H1 (cell line): Measurements from ENCODE around the gene EXD3. TPM values are rescaled to one million over a fixed set of nuclear protein-coding genes. Genes with fewer than 3 reads are reported as not detected.

Experiments used
- CTCF ChIA-PET: fragments of 300-600 bp; sonication (Branson Sonifier 250); formaldehyde crosslinking; loops from one replicate; lab custom pipeline; 2021; ENCODE audit not compliant: partially characterized antibody; lab: Charles Lee
- POLR2A ChIA-PET: fragments of 300-600 bp; sonication (Branson Sonifier 250); formaldehyde crosslinking; loops from one replicate; lab custom pipeline; 2021; ENCODE audit warnings: inconsistent platforms; ENCODE audit not compliant: partially characterized antibody; lab: Charles Lee
- DNase-seq, 2 experiments: peaks; one replicate each; pipeline versions ENCODE4 v3.0.0 to v3.0.0-alpha.2; 2010 to 2022; ENCODE audit warnings: low spot score in 2 of 2, low read depth in 1 of 2, mixed read lengths in 1 of 2
- FAIRE-seq: peaks from 2 replicates; lab custom pipeline; 2011; peaks lifted over from hg19 to GRCh38; lab: Jason Lieb, UNC
- H2AFZ ChIP-seq: 2 replicates; pipeline ENCODE4 v1.8.1; 2012; ENCODE audit warnings: low read length, inconsistent platforms
- H2AK5ac ChIP-seq: 2 replicates; pipeline ENCODE4 v1.6.1; 2013; ENCODE audit warnings: low read depth, low read length
- H2BK120ac ChIP-seq: replicated peaks from 2 replicates; pipeline ENCODE3; 2013; ENCODE audit warnings: low read depth, low read length, inconsistent platforms
- H2BK12ac ChIP-seq: 2 replicates; pipeline ENCODE4 v1.6.1; 2013; ENCODE audit warnings: low read depth, low read length
- H2BK15ac ChIP-seq: 2 replicates; pipeline ENCODE4 v1.6.1; 2013; ENCODE audit warnings: low read length
- H2BK20ac ChIP-seq: 2 replicates; pipeline ENCODE4 v1.6.1; 2013; ENCODE audit warnings: low read length
- H2BK5ac ChIP-seq: 2 replicates; pipeline ENCODE4 v1.6.1; 2013; ENCODE audit warnings: low read depth, low read length
- H3K14ac ChIP-seq: 2 replicates; pipeline ENCODE4 v1.6.1; 2013; ENCODE audit warnings: inconsistent platforms; ENCODE audit not compliant: insufficient read length
- H3K18ac ChIP-seq: 2 replicates; pipeline ENCODE4 v1.6.1; 2013; ENCODE audit warnings: low read length; ENCODE audit errors: extremely low read depth
- H3K23ac ChIP-seq: 2 replicates; pipeline ENCODE4 v1.6.1; 2013; ENCODE audit warnings: inconsistent platforms; ENCODE audit not compliant: insufficient read length
- H3K23me2 ChIP-seq: 2 replicates; pipeline ENCODE4 v1.6.1; 2013; ENCODE audit warnings: low read depth, low read length
- H3K27ac ChIP-seq: 2 replicates; pipeline ENCODE4 v1.6.1; 2011; ENCODE audit warnings: low read depth, low read length, inconsistent platforms
- H3K27me3 ChIP-seq, 4 experiments: replicated peaks in 1 of 4; 1 replicate in 1 of 4; 2 replicates in 3 of 4; pipeline versions ENCODE4 v1.6.1 to v1.8.1; 2011 to 2013; ENCODE audit warnings: low read length in 3 of 4, mild to moderate bottlenecking in 3 of 4, inconsistent platforms in 2 of 4, mixed read lengths in 2 of 4, moderate library complexity in 1 of 4; ENCODE audit not compliant: control insufficient read depth in 3 of 4, insufficient read depth in 3 of 4; ENCODE audit errors: extremely low read depth in 1 of 4
- H3K36me3 ChIP-seq, 4 experiments: 2 replicates each; pipeline versions ENCODE4 v1.6.1 to v1.8.1; 2011 to 2013; ENCODE audit warnings: mild to moderate bottlenecking in 4 of 4, low read length in 3 of 4, moderate library complexity in 2 of 4, control low read depth in 1 of 4, inconsistent platforms in 1 of 4; ENCODE audit not compliant: insufficient read depth in 4 of 4, control insufficient read depth in 2 of 4
- H3K4ac ChIP-seq: replicated peaks from 2 replicates; pipeline ENCODE3; 2013; ENCODE audit warnings: low read length, low read depth, mixed read lengths, inconsistent platforms; ENCODE audit not compliant: insufficient read length
- H3K4me1 ChIP-seq, 4 experiments: replicated peaks in 1 of 4; 1 replicate in 1 of 4; 2 replicates in 3 of 4; pipeline versions ENCODE4 v1.6.1 to v1.8.1; 2011 to 2013; ENCODE audit warnings: low read length in 3 of 4, inconsistent platforms in 2 of 4, mixed read lengths in 1 of 4; ENCODE audit not compliant: insufficient read depth in 4 of 4, control insufficient read depth in 3 of 4
- H3K4me2 ChIP-seq, 2 experiments: 2 replicates each; pipeline versions ENCODE4 v1.6.1 to v1.8.1; 2011 to 2013; ENCODE audit warnings: low read depth in 2 of 2, low read length in 2 of 2, control low read depth in 1 of 2, inconsistent platforms in 1 of 2, mild to moderate bottlenecking in 1 of 2; ENCODE audit not compliant: insufficient read depth in 1 of 2
- H3K4me3 ChIP-seq, 4 experiments: fragments of 200-600, 300-600 bp in 1 of 4; sonication (generic), shearing (Covaris generic), sonication (Bioruptor Twin) in 1 of 4; 2 replicates each; pipeline versions ENCODE4 v1.5.1 to v1.8.1; 2011 to 2016; ENCODE audit warnings: low read length in 4 of 4, low read depth in 3 of 4, control low read depth in 2 of 4, inconsistent platforms in 2 of 4, mild to moderate bottlenecking in 2 of 4, mixed read lengths in 1 of 4, moderate library complexity in 1 of 4; ENCODE audit not compliant: insufficient read depth in 2 of 4; ENCODE audit errors: extremely low read depth in 1 of 4
- H3K56ac ChIP-seq: replicated peaks from 2 replicates; pipeline ENCODE3; 2013; ENCODE audit warnings: low read depth, mild to moderate bottlenecking, mixed read lengths, low read length, inconsistent platforms; ENCODE audit not compliant: insufficient read length
- H3K79me1 ChIP-seq: 2 replicates; pipeline ENCODE4 v1.6.1; 2013; ENCODE audit warnings: low read depth, low read length, control low read depth
- H3K79me2 ChIP-seq, 2 experiments: 2 replicates each; pipeline versions ENCODE4 v1.6.1 to v1.8.1; 2012 to 2013; ENCODE audit warnings: low read length in 2 of 2, mild to moderate bottlenecking in 2 of 2, inconsistent platforms in 1 of 2; ENCODE audit not compliant: insufficient read depth in 2 of 2, control insufficient read depth in 1 of 2
- H3K9ac ChIP-seq, 4 experiments: replicated peaks in 1 of 4; 1 replicate in 1 of 4; 2 replicates in 3 of 4; pipeline versions ENCODE4 v1.6.1 to v1.8.1; 2011 to 2013; ENCODE audit warnings: low read depth in 3 of 4, low read length in 3 of 4, control low read depth in 2 of 4, mild to moderate bottlenecking in 2 of 4, moderate library complexity in 2 of 4, inconsistent platforms in 1 of 4; ENCODE audit errors: extremely low read depth in 1 of 4
- H3K9me3 ChIP-seq, 2 experiments: 2 replicates each; pipeline versions ENCODE4 v1.6.1 to v1.8.1; 2012 to 2013; ENCODE audit warnings: mild to moderate bottlenecking in 2 of 2, moderate library complexity in 2 of 2, control low read depth in 1 of 2, inconsistent platforms in 1 of 2, low read depth in 1 of 2, low read length in 1 of 2, mixed read lengths in 1 of 2; ENCODE audit not compliant: insufficient read depth in 2 of 2
- H4K20me1 ChIP-seq, 2 experiments: replicated peaks in 1 of 2; 2 replicates each; pipeline versions ENCODE3 to v1.8.1; 2011 to 2013; ENCODE audit warnings: inconsistent platforms in 2 of 2, low read length in 2 of 2, mild to moderate bottlenecking in 1 of 2; ENCODE audit not compliant: insufficient read depth in 2 of 2, control insufficient read depth in 1 of 2
- H4K5ac ChIP-seq: 2 replicates; pipeline ENCODE4 v1.6.1; 2013; ENCODE audit warnings: low read length, low read depth, mixed read lengths, inconsistent platforms; ENCODE audit not compliant: insufficient read length
- H4K8ac ChIP-seq: 2 replicates; pipeline ENCODE4 v1.8.0; 2013; ENCODE audit warnings: mild to moderate bottlenecking, moderate library complexity, low read length, inconsistent platforms; ENCODE audit not compliant: insufficient read depth; ENCODE audit errors: extremely low read depth
- H4K91ac ChIP-seq: replicated peaks from 2 replicates; pipeline ENCODE3; 2013; ENCODE audit warnings: low read length, mixed read lengths, inconsistent platforms; ENCODE audit not compliant: insufficient read length
- CTBP2 ChIP-seq: IDR thresholded peaks from 2 replicates; pipeline ENCODE4 v1.7.0; 2011; ENCODE audit warnings: borderline replicate concordance, mild to moderate bottlenecking, moderate library complexity, mixed read lengths, low read length; ENCODE audit not compliant: insufficient read depth, insufficient read length
- NANOG ChIP-seq: IDR thresholded peaks from 2 replicates; pipeline ENCODE4 v1.6.1; 2011; ENCODE audit warnings: low read length, low read depth, mild to moderate bottlenecking, inconsistent platforms; ENCODE audit not compliant: insufficient read depth, poor library complexity, severe bottlenecking
- RAD21 ChIP-seq, 2 experiments: IDR thresholded peaks in 1 of 2; conservative IDR thresholded peaks in 1 of 2; 2 replicates each; pipeline ENCODE4 v1.6.1; 2011; ENCODE audit warnings: low read depth in 2 of 2, low read length in 2 of 2, improper control_type of control experiment in 1 of 2, inconsistent platforms in 1 of 2, mild to moderate bottlenecking in 1 of 2, moderate library complexity in 1 of 2
- SIRT6 ChIP-seq: IDR thresholded peaks from one replicate; pipeline ENCODE4 v1.7.1; 2012; ENCODE audit warnings: low read length, inconsistent platforms
- SP1 ChIP-seq: IDR thresholded peaks from 2 replicates; pipeline ENCODE4 v1.6.1; 2011; ENCODE audit warnings: low read depth, low read length
- WGBS, 2 experiments: shearing (Covaris generic) in 1 of 2; methylation state at CpG; one replicate each; pipeline versions ENCODE4 v1.1.6 to v1.1.7; 2013 to 2015; ENCODE audit warnings: low lambda C conversion rate in 2 of 2, mixed read lengths in 2 of 2, inconsistent platforms in 1 of 2, low coverage in 1 of 2, missing lambda C conversion rate in 1 of 2; ENCODE audit not compliant: insufficient replicate concordance in 2 of 2, insufficient coverage in 1 of 2, insufficient read length in 1 of 2; ENCODE audit errors: extremely low coverage in 1 of 2, missing lambda C conversion rate in 1 of 2; 5-methylcytosine and 5-hydroxymethylcytosine counted together
- polyA plus RNA-seq, 7 experiments: library from polyadenylated mRNA; depleted of rRNA in 3 of 7; stranded (reverse) in 5 of 7; unstranded in 2 of 7; fragments of >200 nt in 5 of 7; fragments of 200-250 nt in 2 of 7; gene quantifications; 1 replicate in 5 of 7; 2 replicates in 1 of 7; 4 replicates in 1 of 7; pipeline versions ENCODE4 v1.2.1 to v1.2.3, GENCODE V29; 2011 to 2013; ENCODE audit warnings: missing spikeins in 2 of 7, mixed read lengths in 2 of 7
- total RNA-seq: library from RNA; stranded (reverse); fragmentation: NEBNext Ultra II Directional; extraction: Animal tissue kit (Norgen Biotek cat#: 25700); gene quantifications from 2 replicates; pipeline ENCODE4 v1.2.1, GENCODE V29; 2021
- TF ChIP-seq, protein P1 (sequence below): IDR thresholded peaks from 2 replicates; pipeline ENCODE4 v1.6.1; 2012; ENCODE audit warnings: inconsistent platforms
- TF ChIP-seq, protein P2 (sequence below), 3 experiments: IDR thresholded peaks; 1 replicate in 2 of 3; 2 replicates in 1 of 3; pipeline versions ENCODE4 v1.5.1 to v1.6.1; 2011; ENCODE audit warnings: low read length in 3 of 3, mild to moderate bottlenecking in 3 of 3, inconsistent platforms in 2 of 3, low read depth in 1 of 3, moderate library complexity in 1 of 3; ENCODE audit not compliant: insufficient read depth in 1 of 3; ENCODE audit errors: control extremely low read depth in 1 of 3

Gene EXD3
- total and polyA plus RNA-seq, 2 of the 8 experiments (the other 6 are each of a cell fraction or from before 2014, with no cell fraction given): 7.2 to 9.4 TPM

DNA sequence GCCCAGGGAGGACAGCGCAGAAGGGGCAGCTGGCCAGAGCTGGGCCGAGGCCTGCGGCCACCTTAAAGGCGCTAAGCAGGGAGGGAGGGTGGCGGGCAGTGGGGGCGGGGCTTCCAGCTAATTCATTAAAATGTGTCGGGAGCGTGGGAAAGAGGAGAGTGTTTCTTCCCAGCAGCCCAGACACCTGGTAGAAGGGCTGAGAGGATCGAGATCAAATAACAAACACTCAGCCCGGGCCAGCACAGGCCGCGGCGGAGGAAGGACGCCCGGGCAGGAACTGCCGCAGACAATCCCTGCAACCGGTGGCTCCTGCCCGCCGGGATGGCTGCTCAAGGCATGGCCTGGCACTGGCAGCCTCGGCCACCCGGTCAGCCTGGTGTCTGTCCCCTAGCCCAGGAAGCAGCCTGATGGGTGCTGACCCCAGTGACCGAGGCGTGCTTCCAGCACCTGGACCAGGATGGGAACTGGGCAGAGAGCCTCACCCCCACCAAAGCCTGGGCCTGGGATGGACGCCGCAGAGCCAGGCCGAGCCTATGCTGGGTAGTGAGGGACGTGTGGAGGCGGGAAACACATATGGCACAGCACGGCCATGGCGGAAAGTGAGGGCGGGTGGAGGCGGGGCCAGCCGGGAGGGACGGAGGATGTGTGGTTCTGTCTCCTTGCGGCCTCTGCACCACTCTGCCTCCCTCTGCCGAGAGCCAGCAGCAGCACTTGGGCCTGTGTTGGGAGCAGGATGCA is 117.7 kb downstream of the EXD3 start:
- peak overlapping the region; percentile 90; the same call in 1 of the 2 replicates for H2AK5ac ChIP-seq
- peak overlapping the region; percentile 69 for H4K8ac ChIP-seq
- H3K18ac ChIP-seq: peak overlapping the region; percentile 83
- H3K27ac ChIP-seq: no peak overlapping the region
- H3K4ac ChIP-seq: peak overlapping the region; percentile 92
- ChIA-PET POLR2A (interaction anchor here (1.1 to 10.0 kb wide), 4 partner anchors 10 to 28 kb away, joined by 3 to 129 read pairs (median 4); partner anchors contain the start of gene TOR4A), CTCF (interaction anchor here (1.2 to 4.7 kb wide), 5 partner anchors 8 to 110 kb away, joined by 3 to 55 read pairs (median 3); no protein-coding TSS in a partner anchor)
- whole genome bisulfite sequencing, 2 experiments: 72% methylated on average over 30 of the region's 36 CpGs; no CpG with 5 or more reads in 1 of the 2 experiments
- peaks cover 0 to 44% (median 35%) of the 10 kb centered on the region in 4 experiments; a peak in 6 of 7 replicates for H3K4me1 ChIP-seq
- H3K56ac ChIP-seq: no peak overlapping the region
- FAIRE-seq: no peak
- H3K23ac ChIP-seq: no peak overlapping the region
- peak overlapping the region; percentile 88; the same call in 1 of the 2 replicates for H2BK15ac ChIP-seq
- H3K4me2 ChIP-seq: peak overlapping the region in 1 of 2 experiments; percentile 30; a peak in 1 of 4 replicates
- H3K4me3 ChIP-seq: no peak overlapping the region
- H4K5ac ChIP-seq: peak overlapping the region; percentile 32
- no peak overlapping the region for H3K9ac ChIP-seq
- H2BK120ac ChIP-seq: no peak overlapping the region
- no peaks in the 10 kb centered on the region for H3K9me3 ChIP-seq
- H3K36me3 ChIP-seq: no peaks in the 10 kb centered on the region
- peaks cover 0 to 16% (median 7%) of the 10 kb centered on the region in 4 experiments; a peak in 5 of 7 replicates for H3K27me3 ChIP-seq
- no peak overlapping the region for H2BK20ac ChIP-seq
- peaks cover 3% of the 10 kb centered on the region for H3K79me1 ChIP-seq
- no peak overlapping the region for H2AFZ ChIP-seq
- H3K79me2 ChIP-seq: peaks cover 0 to 3% of the 10 kb centered on the region in 2 experiments; a peak in 1 of 4 replicates
- peak overlapping the region; percentile 97; the same call in 1 of the 2 replicates for H2BK12ac ChIP-seq
- H4K91ac ChIP-seq: peak overlapping the region; percentile 88
- no peak overlapping the region for H3K14ac ChIP-seq
- peak in 1 of 2 experiments; percentile 66 for DNase-seq
- peaks cover 11% of the 10 kb centered on the region for H3K23me2 ChIP-seq
- peaks cover 0 to 3% of the 10 kb centered on the region in 2 experiments for H4K20me1 ChIP-seq
- peak overlapping the region; percentile 91; the same call in 1 of the 2 replicates for H2BK5ac ChIP-seq
- TF ChIP-seq, protein P1, sequence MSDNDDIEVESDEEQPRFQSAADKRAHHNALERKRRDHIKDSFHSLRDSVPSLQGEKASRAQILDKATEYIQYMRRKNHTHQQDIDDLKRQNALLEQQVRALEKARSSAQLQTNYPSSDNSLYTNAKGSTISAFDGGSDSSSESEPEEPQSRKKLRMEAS: peak; percentile 61
- TF ChIP-seq CTBP2 (no peak), NANOG (no peak), SIRT6 (no peak), SP1 (no peak), RAD21 (IDR thresholded peaks at IDR 0.05 in 1 of 2, conservative IDR thresholded peaks at IDR 0.05 in 1 of 2; ENCODE audit: low read depth in 2 of 2, low read length in 2 of 2) (no peak; a peak in 1 of 4 replicates)
- TF ChIP-seq, protein P2, sequence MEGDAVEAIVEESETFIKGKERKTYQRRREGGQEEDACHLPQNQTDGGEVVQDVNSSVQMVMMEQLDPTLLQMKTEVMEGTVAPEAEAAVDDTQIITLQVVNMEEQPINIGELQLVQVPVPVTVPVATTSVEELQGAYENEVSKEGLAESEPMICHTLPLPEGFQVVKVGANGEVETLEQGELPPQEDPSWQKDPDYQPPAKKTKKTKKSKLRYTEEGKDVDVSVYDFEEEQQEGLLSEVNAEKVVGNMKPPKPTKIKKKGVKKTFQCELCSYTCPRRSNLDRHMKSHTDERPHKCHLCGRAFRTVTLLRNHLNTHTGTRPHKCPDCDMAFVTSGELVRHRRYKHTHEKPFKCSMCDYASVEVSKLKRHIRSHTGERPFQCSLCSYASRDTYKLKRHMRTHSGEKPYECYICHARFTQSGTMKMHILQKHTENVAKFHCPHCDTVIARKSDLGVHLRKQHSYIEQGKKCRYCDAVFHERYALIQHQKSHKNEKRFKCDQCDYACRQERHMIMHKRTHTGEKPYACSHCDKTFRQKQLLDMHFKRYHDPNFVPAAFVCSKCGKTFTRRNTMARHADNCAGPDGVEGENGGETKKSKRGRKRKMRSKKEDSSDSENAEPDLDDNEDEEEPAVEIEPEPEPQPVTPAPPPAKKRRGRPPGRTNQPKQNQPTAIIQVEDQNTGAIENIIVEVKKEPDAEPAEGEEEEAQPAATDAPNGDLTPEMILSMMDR (IDR thresholded peaks at IDR 0.05; ENCODE audit: control extremely low read depth in 1 of 3, insufficient read depth in 1 of 3, low read depth in 1 of 3, low read length in 3 of 3): peak in 1 of 3 experiments; percentile 5; a peak in 1 of 4 replicates
